SHP77 treated with DMSO at 0.1 percent for 48 hours (cell line): ENCODE measurements around the gene CLEC2B.

Experiments
- DNase-seq: peaks from one replicate; lab custom pipeline; 2025; lab: John Stamatoyannopoulos, UW

Gene CLEC2B

GRCh38 chr12:9868951-9869306 lies 225 bp downstream of the CLEC2B start:
- DNase-seq: no peak

GRCh38 chr12:9868311-9868801 lies 798 bp downstream of the CLEC2B start:
- DNase-seq: no peak

- no peak for DNase-seq
These were observed 1.6 kb downstream of the CLEC2B start for GRCh38 chr12:9867531-9867930.

GRCh38 chr12:9866860-9867269 lies 2.3 kb downstream of the CLEC2B start:
- no peak for DNase-seq

- no peak for DNase-seq
These were observed 4.1 kb downstream of the CLEC2B start for GRCh38 chr12:9864913-9865675.

GRCh38 chr12:9858135-9858534 lies 11.0 kb downstream of the CLEC2B start:
- DNase-seq: no peak

- no peak for DNase-seq
These were observed 12.3 kb downstream of the CLEC2B start for GRCh38 chr12:9856894-9857293.

GRCh38 chr12:9856151-9856550 lies 13.0 kb downstream of the CLEC2B start:
- DNase-seq: no peak

GRCh38 chr12:9851927-9852326 lies 17.2 kb downstream of the CLEC2B start:
- no peak for DNase-seq

- DNase-seq: no peak
These were observed 18.1 kb downstream of the CLEC2B start for GRCh38 chr12:9851050-9851449.

- no peak for DNase-seq
These were observed 20.3 kb downstream of the CLEC2B start for GRCh38 chr12:9848899-9849298.

- DNase-seq: no peak
These were observed 25.7 kb downstream of the CLEC2B start for GRCh38 chr12:9843407-9843806.

- no peak for DNase-seq
These were observed 37.4 kb downstream of the CLEC2B start for GRCh38 chr12:9831720-9832119.

GRCh38 chr12:9829982-9830381 lies 39.2 kb downstream of the CLEC2B start:
- no peak for DNase-seq

- no peak for DNase-seq
These were observed 39.7 kb downstream of the CLEC2B start for GRCh38 chr12:9829483-9829882.

GRCh38 chr12:9827209-9827888 lies 41.8 kb downstream of the CLEC2B start, which contains the start of gene KLRF1:
Gene KLRF1, plus strand, starts transcription at chr12:9827481. Its CDS starts 64 bp downstream, at chr12:9827545.
- DNase-seq: no peak

- no peak for DNase-seq
These were observed 48.7 kb downstream of the CLEC2B start for GRCh38 chr12:9820281-9820930.

GRCh38 chr12:9813821-9814798 lies 55.0 kb downstream of the CLEC2B start:
- DNase-seq: peak; percentile 1

- DNase-seq: no peak
These were observed 57.5 kb downstream of the CLEC2B start for GRCh38 chr12:9811621-9812020.

- DNase-seq: no peak
These were observed 58.5 kb downstream of the CLEC2B start for GRCh38 chr12:9810671-9811070.

- no peak for DNase-seq
These were observed 59.3 kb downstream of the CLEC2B start for GRCh38 chr12:9809866-9810265.

- DNase-seq: no peak
These were observed 59.8 kb downstream of the CLEC2B start for GRCh38 chr12:9809338-9809737.
